HG03039 (cell line): Measurements from ENCODE around the gene ID2.

Experiments
- ATAC-seq: cut with Tn5 transposase; IDR thresholded peaks from one replicate; pipeline ENCODE4 v1.9.1; 2021; ENCODE audit warnings: mild to moderate bottlenecking, moderate library complexity; ENCODE audit not compliant: unreplicated experiment

ID2 gene

DNA sequence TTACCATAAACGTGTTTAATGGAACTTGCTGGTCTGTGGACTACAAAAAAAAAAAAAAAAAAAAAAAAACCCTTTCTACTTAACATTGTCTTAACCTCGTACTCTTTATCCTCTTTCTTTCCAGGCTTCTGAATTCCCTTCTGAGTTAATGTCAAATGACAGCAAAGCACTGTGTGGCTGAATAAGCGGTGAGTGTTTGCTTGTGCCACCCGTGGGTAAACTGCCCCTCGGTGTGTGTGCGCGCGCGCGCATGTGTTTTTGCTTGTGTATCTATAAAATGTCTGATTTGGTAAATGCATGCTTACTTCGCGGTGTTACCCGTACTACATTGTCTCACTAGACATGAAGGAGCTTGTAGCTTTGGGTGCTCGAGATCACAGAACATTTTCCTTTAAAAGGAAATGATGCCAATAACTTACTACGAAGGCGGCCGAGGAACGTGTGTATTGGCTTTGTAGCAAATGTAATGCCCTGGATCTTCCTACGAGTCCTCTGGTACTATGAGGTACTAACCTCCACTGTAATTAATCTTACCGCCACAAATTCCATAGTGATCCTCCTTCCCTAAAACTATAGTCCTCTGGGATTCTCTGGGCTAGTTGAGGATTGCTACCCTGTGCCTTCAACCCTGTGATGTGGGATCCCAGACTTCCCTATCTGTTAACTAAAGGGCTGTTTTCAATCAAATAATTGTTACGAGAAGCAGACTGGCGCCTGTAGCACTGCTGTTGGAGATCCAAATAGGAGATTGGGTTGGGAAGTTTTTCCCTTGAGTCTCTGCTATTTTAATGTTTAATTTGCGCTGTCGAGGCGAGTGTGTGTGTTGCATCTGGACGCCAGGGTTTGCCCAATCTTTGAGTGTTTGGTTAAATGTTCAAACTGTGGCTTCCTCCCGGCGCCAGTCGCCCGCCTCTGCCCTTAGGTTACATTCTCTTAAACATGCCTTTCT lies 1.1 kb downstream of the ID2 start:
- ATAC-seq: no peak

DNA sequence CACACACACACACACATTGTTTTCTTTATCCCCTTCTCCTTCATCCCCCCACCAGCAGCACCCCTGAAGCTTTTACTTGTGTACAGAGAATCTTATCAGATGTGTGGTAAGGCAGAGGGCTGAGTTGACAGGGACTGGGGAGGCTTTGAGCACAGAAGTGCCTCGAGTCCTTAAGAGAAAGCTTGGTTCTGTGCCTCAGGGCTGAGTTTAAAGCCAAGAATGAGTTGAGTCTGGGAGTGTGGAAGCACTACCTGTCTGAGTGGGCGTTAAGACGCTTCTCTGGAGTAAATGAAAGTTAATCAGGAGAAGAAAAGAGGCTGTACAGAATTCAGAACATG lies 2.7 kb downstream of the ID2 start:
- ATAC-seq: no peak

DNA sequence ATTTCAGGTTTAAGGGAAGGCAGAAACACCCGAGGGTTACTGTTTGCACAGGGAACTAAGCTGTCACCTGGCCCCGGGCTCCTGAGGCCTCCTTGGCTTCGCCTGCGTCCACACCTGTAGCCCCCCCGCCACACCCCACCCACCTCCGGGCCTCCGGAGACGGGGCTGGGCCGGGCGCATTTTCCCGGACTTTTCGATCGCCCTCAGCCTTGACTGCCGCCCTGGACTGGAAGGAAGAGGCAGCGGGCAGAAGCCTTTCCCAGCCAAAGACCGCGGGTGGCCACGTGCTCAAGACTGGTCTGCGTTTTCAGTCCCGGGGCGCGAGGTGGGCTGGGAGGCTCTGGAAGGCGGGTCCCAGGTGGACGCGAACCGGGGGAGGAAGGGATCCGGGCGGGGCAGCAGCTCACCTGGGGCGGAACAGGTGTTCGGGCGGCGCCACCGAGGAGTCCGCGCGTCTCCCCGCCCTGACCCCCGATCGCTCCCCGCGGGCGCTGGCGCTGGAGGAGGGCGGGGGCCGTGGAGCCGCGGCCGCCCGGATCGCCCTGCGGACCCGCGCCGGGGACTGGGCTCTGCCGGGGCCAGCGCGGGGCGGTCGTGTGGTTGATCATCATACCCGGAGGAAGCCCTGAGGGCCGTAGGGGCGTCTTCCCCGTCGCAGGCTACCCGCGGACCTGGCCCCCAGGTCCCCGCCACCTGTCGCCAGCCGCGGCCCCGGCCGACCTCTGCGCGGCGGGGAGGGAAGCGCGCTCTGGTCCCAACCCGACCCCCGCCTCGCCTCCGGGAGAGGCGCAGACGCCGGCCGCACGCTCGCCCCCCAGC lies 3.2 kb downstream of the ID2 start:
- no peak for ATAC-seq

DNA sequence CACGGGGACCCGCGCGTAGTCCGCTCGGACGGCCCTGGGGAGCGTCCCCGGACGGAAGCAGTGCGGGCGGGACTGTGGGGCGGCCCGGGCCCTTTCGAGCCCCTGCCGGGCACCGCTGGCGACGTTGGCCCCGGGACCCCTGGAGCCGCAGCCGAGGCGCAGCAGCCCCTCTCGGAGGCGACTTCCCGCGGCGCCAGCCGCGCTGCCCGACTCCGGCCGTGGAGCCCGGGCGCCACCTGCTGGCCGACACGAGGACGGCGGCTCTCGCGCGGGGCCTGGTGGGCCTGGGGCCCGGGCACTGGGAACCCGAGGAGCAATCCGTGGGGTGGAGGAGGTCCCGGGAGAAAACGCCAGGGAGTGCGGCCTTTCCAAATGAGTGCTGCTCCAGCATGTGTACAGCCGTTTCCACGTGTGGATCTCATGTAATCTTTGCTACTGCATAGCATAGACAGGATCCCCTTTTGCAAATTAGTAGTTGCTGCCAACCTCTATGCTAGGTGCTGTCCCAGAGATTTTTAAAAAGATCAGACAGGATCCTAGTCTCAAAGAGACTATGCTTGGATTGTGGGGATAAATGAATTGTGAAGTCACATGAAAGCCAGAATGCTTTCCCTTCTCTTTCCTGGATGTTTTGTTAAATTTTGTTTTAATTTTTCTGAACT lies 4.0 kb downstream of the ID2 start:
- ATAC-seq: peak; percentile 25

DNA sequence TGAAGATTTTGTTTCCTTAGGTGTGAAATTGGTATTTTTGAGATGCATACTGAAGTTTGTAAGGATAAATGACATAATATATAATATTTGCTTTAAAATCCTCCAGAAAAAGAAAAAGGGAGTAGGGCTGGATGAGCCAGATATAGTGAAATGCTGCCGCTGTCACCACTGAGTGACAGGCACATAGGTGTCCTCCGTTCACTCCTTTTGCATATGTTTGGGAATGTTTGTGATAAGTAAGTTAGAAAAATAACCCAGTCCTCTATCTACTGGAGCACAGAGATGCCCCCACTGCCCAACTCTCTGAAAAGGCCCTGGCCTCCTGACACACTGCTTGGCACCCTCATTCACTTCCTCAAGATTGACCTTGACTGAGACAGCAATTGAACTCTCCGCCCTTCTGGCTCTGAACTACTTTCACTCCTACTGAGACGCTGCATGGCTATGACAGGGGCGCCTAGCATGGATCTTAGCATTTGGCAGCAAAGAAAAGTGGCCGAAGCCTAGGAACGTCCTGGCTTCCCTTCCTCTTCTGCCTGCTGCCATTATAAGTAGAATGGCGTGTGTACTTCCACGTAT lies 10.1 kb downstream of the ID2 start:
- no peak for ATAC-seq

DNA sequence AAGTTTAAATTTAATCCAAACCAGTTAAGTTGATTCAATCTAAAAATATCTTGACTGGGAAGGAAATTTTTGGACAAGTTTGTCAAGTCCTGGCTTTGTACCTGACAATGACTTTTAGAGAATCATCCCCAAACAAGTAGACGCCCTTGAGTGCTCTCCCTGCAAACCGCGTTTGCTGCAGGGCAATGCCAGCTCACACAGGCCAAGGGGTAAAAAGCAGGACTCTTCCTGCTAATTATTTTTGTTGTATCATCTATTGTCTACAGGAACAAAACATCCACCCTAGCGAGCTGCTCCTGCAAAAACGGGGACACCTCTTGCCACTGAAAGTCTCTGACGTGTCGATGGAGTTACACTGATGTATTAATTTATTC lies 10.9 kb downstream of the ID2 start:
- no peak for ATAC-seq

DNA sequence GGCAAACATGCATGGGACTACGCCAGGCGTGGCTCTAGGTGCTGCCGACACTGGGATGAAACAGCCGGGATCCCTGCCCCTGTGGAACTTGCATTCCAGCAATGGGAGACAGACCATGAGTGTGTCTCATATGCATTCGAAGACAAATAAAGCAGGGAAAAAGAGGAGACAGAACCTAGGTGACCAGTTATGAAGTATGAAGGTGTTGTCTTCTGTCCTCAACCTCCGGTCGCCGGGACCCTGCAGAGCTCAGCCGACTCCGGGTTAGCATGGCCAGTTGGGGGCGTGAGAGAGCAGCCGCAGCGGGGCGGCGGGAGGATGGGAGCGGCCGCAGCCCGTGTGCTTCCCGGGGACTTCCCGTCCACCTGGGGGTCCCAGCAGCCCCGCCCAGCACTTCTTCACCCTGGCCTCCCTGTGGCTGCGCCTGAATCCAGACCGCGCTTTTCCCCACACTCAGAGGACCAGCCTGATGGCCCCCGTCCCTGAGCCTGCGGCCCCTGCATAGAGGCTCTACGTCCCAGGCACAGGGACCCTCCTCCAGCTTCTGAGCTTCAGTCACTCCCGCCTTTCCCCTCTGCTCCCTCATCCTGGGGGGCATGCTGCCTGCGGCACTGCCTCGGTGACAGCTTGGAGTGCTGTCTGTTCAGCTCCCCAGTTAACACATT lies 11.4 kb downstream of the ID2 start:
- no peak for ATAC-seq

DNA sequence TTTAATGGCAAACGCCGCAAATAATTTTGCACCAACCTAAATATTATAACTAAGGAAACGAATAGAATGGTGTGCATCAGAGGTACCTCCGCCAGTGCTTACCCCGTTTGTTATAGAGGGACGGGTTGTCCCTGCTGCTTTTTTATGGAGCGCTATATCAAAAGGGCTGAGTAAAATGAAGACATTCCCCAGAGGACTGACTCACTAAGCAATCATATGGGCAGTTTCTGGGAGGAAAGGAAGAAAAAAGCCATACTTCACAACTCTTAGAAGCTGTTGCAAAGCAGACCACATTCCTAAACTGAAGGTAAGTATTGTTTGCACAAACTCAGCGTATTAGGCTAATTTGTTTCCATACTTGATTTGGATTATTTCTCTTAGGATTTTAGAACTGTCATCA lies 12.9 kb downstream of the ID2 start:
- ATAC-seq: no peak

DNA sequence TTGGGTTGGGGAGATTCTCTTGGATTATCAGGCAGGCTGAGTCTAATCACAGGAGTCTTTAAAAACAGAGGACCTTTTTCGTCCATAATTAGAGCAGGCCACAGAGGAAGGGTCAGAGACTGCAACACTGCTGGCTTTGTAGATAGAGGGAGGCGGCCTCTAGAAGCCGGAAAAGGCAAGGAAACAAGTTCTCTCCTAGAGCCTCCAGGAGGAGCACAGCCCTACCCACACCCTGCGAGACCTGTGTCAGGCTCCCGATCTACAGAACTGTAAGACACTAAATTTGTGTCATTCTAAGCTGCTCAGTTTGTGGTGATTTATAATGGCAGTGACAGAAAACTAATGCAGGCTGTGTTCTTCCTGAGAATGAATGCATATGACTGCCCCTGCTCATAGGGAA lies 15.3 kb downstream of the ID2 start:
- ATAC-seq: no peak

DNA sequence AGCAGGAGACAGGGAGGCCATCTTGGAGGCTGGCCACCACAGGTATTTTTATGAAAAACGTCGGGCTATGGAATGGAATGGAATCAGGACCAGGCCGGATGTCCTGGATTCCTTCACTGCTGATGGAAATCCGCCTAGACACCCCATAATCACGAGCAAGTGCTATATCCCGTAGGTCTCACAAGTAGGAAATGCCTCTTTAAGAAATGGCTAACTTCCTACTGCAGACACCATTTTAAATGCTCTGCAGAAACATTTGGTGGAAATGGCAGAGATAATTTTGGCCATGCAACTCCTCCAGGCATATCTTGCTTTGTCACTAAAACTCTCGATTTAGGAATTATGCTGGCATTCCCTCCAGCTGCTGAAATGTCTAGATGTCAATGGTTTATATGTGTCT lies 18.0 kb downstream of the ID2 start:
- no peak for ATAC-seq

DNA sequence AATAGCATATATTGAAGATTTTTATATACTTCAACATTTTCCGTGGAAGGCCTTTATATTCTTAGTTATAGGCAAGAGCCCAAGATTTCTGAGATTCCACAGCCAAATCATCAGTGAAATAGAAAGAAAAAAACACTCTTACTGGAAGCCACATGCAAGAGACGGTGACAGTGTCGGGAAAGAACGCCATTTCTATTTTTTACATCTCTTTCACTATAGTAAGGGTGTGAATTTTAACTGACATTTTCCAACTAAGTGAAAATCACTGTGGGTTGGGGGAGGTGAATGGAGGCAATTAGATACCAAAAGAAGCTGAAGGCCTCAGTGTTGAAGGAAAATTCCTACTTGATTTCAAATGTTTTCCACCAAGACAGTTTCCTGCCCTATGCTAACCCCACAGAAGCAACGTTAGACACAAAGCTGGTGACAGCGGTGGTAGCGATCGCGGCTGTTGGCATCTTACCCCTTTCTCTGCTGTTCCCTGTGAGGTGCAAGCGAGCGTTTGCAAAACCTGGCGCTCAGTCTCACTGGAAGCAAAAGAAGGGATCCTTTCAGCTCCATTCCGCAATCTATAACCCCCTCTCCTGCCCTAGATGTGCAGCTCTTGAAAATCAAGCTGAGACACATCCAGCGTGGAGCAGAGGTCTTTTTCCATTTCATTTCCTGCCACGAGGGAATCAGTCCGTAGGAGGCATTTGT lies 20.0 kb downstream of the ID2 start:
- ATAC-seq: no peak

DNA sequence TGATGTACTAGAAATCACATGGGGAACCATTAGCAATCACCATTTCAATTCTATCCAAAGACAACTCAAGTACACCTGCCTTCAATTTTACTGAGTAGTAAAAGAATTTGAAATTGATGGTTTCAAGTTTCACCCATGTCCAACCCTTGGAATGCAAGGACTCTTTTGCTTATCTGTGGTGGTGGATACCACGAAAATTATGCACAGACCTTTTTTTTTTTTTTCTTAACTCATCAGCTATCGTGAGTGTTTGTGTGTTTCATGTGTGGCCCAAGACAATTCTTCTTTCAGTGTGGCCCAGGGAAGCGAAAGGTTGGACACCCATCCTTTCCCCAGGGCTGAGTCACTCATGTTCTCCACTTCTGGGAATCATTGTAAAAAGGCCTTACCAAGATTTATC lies 23.1 kb downstream of the ID2 start:
- ATAC-seq: no peak

DNA sequence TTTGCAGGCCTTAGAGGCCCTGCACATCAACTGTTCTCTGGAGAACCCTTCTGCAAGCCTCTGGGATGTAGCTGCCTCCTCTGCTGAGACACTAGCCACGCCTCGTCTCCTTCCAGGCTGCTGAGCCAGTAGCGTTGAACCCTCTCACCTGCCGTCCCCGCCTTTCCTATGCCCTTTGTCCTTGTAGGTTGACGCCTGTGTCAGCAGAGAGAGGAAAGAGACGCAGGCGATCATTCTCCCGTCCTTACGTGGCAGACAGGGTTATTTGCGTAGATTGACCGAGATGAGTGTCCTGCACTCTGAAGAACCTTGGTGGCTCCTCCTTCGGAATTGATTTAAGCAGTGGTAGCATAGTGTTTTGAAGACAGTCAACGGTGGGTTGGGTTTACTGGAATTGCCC lies 27.8 kb downstream of the ID2 start:
- no peak for ATAC-seq

DNA sequence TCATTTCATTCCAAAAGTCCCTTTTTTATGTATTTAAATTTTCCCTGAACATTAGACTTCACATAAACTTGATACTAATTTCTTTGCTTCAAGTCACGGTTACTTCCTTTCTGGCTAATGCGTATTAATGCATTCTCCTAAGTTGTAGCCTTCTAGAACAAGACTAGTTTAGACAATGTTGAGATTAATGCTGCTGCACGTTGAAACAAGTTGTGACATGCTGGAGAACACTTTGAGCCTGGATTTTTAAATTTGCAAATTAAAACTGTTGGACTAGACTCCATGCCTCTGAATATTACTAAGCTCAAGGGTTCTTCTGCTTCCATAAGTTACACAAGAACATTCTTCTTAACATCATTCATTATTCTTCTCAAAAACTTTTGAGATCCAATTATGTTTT lies 29.1 kb downstream of the ID2 start:
- ATAC-seq: no peak

DNA sequence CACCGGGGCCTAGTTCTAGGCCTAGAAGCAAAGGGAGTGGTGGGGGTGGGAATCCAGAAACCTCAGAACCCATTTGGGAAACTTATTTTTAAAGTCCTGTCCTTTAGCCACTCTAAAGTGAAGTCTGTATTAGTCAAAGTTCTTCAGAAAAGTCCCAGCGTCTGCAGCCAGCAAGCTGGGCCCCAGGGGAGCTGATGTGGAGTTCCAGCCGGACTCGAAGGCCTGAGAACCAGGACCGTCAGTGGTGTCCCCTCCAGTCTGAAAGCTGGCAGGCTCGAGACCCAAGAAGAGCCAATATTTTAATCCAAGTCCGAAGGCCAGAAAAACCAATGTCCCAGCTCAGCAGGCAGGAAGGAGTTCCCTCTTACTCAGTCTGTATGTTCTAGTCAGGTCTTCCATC lies 32.4 kb downstream of the ID2 start:
- no peak for ATAC-seq

DNA sequence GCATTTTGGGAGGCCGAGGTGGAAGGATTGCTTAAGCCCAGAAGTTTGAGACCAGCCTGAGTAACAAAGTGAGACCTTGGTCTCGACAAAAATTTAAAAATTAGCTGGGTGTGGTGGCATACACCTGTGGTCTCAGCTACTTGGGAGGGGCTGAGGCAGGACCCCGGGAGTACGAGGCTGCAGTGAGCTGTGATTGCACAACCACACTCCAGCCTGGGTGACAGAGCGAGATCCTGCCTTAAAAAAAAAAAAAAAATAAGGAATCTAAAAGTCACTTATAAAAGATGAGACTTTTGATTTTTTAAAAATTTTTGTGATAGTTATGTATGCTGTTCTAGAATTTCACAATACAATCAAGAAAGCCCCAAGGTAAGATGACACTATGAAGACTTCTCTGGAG lies 33.1 kb downstream of the ID2 start:
- ATAC-seq: no peak

DNA sequence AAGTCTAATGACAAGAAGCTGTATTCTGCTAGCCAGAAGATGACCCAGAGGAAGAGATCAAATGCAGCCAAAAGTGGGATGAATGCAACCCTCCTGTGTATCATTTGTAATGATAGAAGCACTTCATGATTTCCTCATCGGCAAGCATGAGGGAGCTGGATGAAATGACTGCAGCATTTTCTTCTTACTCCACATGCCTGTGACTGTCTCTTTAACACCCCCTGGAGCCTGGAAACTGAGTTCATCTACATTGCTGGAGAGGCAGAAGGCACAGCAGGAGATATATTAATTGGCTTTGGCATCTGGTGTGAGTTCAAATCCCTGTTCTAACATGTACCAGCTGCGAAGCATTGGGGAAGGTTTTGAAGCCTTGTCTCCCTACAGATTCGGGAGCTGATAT lies 37.7 kb downstream of the ID2 start:
- no peak for ATAC-seq

DNA sequence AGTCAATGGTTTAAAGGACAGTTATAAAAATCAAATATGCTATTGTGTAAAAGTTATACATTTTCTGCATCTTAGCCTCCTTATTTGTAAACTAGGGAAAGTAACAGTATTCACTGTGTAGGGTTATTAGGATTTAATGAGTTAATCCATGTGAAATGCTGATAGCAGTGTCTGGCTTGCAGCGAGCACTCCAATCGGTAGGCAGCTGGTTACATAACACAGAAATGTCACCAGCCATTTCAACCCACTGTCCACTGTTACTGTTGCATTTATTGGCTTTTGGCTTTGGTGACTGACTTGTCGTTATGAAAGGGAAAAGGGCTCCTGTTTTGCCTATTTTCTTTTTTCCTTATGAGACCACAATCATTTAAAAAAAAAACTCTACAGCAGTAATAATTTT lies 38.9 kb downstream of the ID2 start:
- ATAC-seq: no peak

DNA sequence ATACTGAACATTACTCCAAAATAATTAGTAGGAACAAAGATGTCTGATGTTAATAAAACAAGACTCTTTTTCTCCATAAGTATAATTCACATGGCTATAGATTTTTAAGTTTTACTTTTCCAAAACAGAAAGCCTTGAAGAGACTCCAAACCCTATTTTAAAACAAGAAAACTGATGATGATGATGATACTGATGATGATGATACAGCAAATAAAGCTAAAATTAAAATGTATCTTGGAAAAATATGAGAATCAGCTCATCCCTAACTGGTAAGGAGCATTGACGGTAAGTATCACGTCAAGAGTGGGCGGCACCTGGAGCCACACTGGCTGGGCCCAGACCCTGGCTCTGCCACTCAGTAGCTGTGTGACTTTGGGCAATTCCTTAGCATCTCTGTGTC lies 39.6 kb downstream of the ID2 start:
- no peak for ATAC-seq

DNA sequence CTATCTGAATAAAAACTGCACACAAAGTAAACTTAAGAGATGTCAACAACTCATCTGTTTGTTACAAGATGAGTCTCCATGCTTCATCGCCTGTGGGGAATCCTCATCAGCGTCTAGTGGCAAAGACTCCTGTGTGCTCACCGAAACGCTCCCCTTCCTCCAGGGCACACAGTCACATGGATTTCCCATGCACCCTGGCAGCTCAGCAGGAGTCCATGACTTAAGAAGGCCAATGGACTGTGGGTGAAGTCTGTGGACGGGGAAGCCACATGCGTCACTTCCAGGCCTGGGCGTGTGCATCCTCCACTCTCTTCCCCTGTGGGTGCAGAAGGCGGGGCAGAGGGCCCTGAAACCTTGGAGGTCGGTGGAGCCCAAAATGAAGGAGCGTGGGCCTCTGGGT lies 41.1 kb downstream of the ID2 start:
- ATAC-seq: no peak
